GM18526 (cell line): ENCODE data around the gene NR1D1.
A peak's percentile ranks its signal among the peaks of the same experiment; 100 is the strongest.

ENCODE experiments used
- POLR2A ChIP-seq: IDR thresholded peaks from 3 replicates; pipeline ENCODE4 v1.6.1; 2011; ENCODE audit not compliant: insufficient read length; ENCODE audit errors: extremely low read depth

NR1D1 gene

DNA sequence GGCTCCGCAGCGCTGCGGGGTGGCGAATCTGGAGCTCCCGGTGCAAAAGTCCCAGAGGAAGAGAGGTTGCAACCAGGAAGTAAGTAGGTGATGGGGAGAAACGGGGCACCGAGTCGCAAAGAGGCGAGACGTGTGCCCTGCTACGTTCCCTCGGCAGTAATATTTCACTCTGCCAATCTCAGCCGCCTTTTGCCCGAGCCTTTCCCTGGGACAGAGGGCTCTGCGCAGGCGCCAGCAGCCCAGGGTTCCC, at the start of gene NR1D1:
Gene NR1D1 (minus strand): TSS at position 171 of the 250 bp plus-strand sequence. CDS start 495 bp downstream, outside the sequence.
- peak; percentile 61 for TF ChIP-seq POLR2A

- TF ChIP-seq POLR2A: no peak
Measured at GRCh38 chr17:40148527-40148926, 48.1 kb upstream of the NR1D1 start.

DNA sequence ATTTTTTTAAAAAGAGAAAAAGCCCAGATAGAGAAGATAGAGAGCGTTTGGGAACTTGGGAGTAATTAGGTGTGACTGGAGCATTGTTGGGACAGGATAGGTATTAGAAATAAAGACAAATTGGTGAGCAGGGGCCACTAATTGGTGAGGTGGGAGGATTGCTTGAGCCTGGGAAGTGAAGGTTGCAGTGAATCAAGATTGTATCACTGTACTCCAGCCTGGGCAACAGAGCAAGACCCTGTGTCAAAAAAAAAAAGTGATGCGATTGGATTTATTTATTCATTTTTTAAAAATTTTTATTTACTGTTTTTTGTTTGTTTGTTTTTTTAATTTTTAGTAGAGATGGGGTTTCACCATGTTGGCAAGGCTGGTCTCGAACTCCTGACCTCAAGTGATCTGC, 45.1 kb upstream of the NR1D1 start:
- no peak for TF ChIP-seq POLR2A

DNA sequence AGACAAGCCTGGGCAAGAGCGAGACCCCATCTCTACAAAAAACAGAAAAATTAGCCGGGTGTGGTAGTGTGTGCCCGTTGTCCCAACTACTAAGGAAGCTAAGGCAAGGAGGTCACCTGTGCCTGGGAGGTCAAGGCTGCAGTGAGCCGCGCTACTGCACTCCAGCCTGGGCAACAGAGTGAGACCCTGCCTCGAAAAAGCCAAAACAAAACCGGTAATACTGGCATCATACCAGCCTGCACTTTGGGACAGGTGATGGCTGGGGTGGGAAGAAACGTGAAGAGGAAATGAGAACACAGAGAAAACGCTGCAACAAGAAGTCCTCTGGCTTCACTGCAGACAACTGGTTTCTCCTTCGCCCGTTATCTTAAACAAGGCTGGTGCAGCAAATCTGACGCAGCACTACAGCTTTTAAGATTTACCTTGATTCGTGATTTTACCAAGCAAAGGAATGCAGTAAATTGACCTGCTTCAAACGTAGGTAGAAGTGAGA, 39.2 kb upstream of the NR1D1 start:
- no peak for TF ChIP-seq POLR2A

DNA sequence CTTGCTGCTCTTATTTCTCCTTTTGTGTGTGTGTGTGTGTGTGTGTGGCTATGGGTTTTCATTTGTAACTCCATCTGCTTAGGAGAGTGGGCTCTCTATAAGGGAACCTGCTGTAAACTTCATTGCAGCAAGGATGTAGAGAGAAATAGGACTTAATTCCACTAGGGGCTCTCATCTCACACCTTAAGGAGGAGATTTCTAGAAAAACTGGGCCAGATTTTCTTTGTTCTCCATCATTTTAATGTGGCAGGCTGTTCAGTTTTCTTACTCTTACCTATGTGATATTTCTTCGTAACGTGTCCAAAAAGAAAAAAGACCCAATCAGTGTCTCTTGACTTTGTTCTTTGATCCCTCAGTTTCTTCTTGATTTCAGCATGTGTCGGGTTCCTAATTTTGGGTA, 35.4 kb upstream of the NR1D1 start:
- no peak for TF ChIP-seq POLR2A

DNA sequence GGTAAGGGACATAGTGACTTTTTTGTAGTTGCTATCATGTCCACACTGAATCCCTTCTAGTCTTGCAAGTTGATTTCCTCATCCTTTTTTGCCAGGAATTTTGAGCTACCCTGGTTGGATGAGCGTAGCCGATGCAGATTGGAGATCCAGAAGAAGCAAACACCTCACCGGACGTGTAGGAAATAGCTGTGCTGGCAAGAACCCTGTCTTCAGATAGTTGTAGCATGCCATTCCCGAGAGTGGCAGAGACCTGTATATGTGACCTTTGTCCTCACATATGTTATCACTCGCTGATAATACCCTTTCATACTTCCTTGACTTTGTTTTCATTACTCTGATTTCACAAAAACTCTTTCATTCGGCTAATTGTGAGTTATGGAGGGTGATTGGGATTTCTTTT, 33.8 kb upstream of the NR1D1 start:
- no peak for TF ChIP-seq POLR2A

- no peak for TF ChIP-seq POLR2A
Measured at GRCh38 chr17:40130352-40131042, 30.1 kb upstream of the NR1D1 start.

- TF ChIP-seq POLR2A: no peak
Measured at GRCh38 chr17:40129498-40129897, 29.1 kb upstream of the NR1D1 start.

- no peak for TF ChIP-seq POLR2A
Measured at GRCh38 chr17:40124279-40125141, 24.1 kb upstream of the NR1D1 start.

DNA sequence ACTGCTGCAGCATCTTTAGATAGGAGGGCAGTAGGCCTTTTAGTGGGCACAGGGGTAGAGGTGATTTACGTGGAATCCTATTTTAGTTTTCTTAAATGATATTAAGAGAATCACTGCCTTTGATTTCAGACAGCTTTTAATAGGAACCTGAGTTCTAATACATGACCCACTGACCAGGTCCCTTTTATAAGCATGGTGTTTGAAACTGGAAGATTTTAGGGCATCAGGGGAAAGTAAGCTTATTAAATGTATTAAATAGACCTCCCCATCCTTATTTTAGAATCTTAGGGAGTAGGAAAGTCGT, 23.4 kb upstream of the NR1D1 start:
- TF ChIP-seq POLR2A: no peak

- TF ChIP-seq POLR2A: peak; percentile 19
Measured at GRCh38 chr17:40122999-40123810, 22.8 kb upstream of the NR1D1 start.

- TF ChIP-seq POLR2A: peak; percentile 38
Measured at GRCh38 chr17:40122136-40122998, 22.0 kb upstream of the NR1D1 start.

DNA sequence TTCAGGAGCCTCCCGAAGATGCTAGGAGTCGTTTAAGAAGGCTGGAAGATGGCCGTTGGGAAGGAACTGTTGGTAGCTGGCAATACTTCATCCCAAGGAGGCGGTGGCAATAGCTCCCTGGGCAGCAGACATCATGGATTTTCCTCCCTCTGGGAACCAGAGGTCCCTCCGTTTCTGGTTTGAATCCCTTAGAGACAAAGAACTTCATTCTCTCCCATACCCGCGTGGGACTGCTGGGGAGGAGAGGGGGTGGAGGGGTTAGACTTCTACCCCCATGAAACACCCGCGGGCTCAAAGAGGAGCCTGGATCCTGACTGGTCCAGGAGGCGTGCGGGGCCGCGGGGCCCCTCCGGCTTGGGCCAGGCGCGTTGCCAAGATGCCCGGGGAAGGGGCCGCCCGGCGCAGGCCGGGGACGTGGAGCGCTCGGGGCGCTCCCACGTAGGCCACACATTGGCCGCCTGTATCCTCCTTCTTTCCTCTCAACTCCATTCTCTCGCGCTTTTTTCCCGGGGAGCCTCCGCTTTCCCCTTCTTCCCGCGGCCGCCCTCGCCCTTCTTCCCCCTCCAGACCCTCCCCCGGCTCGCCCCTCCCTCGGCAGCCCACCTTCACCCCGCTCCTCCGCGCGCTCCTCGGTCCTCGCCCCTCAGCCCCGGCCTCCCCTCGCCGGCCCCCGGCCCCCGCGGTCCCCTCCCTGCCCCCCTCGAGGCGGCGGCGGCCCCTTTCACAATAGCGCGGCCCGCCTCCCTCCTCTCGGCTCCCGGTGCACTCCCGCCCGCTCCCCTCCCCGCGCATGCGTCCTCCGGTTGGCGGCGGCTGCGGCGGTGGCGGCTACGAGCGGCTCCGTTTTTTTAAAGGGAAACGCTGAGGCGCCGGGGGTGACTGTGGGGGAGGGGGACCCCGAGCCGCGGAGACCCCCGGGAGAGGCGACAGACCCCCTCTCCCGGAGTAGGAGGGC, 21.1 kb upstream of the NR1D1 start, which contains the start of gene MSL1:
Gene MSL1 (plus strand): TSS at position 791 of the 955 bp plus-strand sequence. CDS start 642 bp downstream, outside the sequence.
- no peak for TF ChIP-seq POLR2A

DNA sequence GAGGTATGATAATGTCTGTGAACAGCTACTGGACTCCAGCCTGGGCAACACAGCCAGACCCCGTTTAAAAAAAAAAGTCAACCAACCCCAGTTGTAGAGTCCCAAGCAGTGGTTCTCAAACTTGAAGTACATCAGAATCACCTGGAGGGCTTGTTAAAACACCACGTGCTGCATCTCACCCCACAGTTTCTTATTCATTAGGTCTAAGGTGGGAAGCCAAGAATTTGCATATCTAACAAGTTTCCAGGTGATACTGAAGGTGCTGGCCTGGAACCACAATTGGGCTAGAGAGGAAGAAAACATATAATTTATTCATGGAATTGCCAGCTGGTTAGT, 14.7 kb upstream of the NR1D1 start:
- TF ChIP-seq POLR2A: no peak
